Hindlimb muscle (tissue), 1 donor: Measurements from ENCODE around the gene PLCG1. TPM values are rescaled to one million over a fixed set of nuclear protein-coding genes. Genes with fewer than 3 reads are reported as not detected.

Experiments used
- DNase-seq: peaks from one replicate; pipeline ENCODE4 v3.0.0-alpha.2; 2013
- polyA plus RNA-seq: library from polyadenylated mRNA; unstranded; fragments of 120-200 nt; gene quantifications from one replicate; pipeline ENCODE4 v1.2.1, GENCODE V29; 2013; ENCODE audit not compliant: insufficient read length

Gene PLCG1
- polyA plus RNA-seq, 1 donor, result 88.7 TPM

DNA sequence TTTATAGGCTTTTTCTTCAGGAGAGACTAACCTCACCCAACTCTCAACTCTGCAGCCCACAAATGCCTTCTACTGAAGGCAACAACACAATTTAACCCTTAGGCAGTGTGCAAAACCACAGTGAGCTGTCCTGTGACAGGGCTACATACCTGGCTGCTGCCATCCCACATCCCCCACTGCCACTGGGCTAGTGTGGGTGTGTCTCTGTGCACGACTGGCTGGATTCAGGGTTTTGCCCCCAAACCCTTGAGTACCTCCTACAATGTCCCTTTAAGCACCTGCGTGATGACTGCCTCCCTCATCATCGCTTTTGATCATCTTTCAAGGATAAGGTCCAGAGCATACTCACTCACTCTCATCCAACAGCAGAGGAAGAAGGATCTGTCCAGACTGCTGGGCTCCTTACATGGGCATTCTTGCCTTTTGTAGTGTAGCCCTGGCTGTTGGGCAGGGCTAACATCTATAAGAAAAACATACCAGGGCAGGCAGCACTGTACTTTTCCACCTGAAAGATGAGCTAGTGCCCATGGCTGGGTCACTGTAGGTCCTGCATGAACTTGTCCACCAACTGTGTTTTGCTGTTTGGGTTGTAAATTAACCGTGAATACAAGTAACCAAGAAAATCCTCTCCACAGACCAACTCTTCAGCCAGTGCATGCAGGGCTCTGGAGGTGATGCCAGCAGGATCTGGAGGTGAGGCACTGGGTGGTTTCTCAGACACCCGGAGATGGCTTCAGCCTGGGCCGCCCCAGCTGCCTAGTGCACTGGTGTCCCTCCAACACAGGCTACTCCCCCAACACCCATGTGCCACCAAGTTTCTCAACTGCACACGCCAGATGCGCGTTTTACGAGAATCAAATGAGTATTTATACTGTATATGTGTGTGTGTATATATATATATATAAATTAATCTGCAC is 45.2 kb downstream of the PLCG1 start:
- no peak for DNase-seq

DNA sequence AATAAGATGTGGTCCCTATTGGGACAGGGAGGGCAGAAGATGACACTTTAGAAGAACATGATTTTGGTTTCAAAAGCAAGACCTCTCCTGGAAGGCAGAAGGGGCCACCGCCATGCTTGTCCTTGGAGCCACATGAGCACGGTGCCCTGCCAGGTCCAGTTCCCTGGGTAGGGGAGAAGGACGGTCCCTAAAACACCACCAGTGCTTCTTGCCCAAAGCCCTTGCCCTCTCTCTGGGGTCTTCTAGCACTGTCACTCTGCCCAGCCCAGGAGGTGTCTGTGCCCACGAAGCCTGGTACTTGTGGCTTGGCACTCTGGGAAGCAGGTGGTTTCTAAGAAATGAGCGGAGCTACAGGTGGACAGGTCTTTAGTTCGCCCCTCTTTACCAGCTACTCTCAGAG is 46.0 kb downstream of the PLCG1 start:
- DNase-seq, result no peak

DNA sequence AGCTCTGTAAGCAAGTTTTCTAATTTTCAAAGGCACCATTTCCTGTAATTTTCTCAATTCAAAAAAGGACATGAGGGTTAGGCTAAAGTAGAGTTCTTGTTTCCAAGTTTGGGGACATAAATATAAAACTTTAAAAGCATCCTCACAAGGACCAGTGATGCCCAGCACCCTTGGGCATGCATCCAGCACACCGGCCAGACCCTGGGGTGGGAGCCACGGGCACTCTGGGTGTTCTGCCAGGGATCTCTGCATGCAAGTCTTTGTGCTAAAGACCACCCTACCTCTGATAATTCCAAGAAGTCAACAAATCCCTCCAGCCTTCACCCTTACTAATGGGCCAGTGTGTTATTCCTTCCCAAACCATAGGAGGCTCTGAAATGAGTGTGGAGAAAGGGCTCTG is 46.5 kb downstream of the PLCG1 start:
- DNase-seq, result no peak

DNA sequence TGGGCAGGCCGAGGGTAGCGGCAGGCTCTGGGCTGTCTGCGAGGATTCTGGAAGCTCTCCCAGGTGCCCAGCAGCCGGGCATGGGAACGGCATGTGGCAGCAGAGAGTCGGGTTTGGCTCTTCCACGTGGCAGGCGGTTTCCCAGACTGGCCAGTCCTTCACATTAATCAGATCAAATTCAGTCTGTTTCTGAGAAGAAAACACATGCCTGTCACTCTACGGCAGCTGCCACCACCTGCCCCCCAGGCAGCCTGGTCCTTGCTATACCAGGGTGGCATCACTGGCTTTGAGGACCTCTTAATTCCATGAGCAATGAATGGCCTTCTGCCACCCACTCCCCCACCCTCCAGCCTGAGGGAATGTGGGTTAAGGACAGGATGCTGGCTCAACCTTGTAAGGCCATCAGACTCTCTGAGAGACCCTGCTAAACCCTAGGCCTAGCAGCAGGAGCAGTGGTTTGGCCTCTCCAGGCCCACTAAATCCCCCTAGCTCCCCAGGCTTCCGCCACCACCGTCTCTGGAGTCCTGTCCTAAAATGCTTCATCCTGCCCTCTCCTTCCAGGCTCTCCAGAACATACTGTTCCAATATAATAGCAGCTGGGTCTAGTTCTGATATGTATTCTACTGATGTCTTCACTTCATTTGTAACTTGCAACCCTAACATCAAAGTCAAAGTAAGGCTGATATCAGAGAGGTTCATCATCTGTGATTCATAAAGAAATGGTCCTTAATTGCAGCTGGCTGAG is 47.8 kb downstream of the PLCG1 start:
- no peak for DNase-seq

DNA sequence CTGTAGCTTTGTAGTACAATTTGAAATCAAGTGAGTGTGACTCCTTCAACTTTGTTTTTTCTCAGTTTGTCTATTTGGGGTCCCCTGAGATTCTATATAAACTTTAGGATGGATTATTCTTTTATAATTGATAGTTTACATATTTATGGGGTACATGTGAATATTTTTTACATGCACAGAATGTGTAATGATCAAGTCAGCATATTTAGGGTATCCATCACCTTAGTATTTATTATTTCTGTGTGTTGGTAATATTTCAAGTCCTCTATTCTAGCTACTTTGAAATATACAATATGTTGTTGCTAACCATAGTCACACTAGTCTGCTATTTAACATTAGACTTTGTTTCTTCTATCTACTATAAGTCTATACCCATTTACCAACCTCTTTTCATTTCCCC is 50.3 kb downstream of the PLCG1 start:
- DNase-seq, result no peak

DNA sequence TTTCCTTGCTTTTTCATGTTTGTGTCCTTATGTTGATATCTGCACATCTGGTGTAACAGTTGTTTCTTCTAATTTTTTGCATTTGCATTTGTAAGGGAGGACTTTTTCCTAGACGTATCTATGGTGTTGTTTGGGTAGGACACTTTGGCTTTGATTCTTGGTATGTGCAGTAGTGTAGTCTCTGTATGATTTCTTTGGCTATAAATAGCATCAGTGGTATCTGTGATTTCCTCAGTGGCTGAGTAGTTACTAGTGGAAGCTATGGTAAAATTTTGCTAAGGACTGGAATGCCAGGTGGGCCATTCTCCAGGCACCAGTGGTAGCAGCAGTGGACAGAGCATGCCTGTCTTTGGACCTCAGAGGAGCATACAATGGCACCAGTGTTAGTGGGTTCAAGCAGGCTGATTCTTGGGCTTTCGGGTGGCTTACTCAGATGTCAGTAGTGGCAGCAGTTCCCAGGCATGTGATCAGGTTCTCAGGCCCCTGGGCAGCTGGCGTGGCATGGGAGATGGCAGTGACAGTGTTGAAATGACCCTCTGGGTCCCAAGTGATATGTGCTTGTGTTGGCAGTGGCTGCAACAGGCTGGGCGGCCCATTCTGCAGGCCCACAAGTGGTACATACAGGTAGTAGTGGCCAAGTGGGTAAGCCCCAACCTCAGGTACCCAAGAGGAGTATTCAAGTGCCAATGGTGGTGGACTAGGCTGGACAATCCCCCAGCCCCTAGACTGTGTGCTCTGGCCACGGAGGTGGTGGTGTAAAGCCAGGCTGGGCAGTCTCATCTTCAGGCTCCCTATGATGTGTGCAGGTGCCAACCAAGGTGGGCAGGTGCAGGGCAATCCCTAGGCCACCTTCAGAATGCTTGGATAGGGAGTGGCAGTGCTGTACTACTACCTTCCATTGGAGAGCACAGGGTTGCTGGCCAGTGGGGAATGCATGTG is 54.5 kb downstream of the PLCG1 start:
- DNase-seq, result no peak

DNA sequence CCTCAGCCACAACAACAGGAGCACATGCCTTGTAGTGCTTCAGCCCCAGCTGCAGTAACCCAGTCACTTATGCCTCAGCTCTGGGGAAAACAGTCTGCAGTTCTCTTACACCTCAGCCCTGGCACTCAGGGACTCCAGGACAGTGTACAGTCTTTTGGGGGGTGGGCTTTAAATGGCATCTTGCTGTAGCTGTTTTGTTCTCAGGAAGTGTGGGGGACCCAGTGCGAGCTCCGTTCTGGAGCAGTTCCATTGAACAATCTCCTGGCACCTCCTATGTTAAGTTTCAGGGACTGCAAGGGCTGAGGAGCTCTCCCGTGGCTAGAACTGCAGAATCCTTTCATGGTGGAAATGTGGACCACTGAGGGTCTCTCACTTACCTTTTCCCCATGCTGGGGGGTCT is 55.2 kb downstream of the PLCG1 start:
- no peak for DNase-seq

DNA sequence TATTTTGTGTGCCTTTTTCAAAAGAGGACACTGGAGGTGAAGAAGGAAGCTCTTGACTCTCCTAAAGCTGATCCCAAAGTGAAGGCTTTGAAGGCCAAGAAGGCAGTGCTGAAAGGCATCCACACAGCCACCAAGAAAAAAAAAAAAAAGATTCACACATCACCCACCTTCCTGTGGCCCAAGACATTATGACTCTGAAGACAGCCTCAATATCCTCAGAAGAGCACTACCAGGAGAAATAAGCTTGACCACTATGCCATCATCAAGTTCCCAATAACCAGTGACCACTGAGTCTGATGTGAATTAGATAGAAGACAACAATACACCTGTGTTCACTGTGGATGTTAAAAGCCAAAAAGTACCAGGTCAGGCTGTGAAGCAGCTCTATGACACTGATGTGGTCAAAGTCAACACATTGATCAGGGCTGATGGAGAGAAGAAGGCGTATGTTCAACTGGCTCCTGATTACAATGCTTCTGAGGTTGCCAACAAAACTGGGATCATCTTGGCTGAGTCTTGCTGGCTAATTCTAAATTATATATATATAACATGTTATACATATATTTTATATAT is 59.4 kb downstream of the PLCG1 start:
- no peak for DNase-seq

DNA sequence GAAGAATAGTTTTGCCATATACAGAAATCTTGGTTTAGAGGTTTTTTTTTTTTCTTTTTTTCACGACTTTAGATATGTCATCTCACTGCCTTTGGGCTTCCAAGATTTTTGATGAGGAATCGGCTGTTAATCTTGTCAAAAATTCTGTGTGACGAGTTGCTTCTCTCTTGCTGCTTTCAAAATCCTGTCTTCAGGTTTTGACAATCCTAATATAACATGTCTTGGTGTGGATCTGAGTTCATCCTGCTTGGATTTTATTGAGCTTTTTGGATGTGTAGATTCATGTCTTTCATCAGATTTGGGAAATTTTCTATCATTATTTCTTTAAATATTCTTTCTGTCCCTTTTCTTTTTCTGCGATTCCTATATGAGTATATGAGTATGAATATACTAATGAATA is 61.1 kb downstream of the PLCG1 start:
- no peak for DNase-seq

DNA sequence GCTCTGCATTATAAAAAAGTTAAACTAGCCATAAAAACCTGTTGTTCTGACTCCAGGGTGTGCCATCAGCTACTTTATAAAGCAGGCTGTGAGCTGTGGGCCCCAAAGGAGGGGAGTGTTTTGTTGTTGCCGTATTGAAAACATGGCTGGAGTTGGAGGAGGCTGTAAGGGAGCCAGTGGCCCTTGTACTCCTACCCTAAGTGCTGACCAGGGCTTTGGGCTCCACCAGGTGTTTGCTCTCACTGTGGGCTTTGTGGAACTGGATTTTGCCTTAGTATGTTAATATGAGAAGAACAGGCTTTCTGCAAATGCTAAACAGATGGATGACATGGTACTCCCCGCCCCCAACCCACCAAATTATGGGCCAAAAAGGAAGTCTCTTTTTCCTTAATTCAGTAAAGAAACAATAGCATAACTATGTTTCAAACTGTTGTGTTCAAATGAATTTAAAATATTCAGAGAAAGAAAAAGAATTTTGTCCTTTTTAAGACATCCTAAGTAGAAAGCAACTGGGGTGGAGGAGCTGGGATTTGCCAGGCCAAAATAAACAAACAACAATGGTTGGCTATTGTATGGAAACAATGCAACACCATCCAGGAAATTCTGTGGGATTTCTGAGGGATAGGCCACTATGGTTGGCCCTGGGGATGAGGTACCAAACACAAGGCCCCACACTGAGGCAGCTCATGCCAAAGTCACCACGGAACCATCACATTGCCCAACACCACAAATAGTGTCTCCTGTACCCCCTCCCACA is 63.3 kb downstream of the PLCG1 start:
- no peak for DNase-seq

DNA sequence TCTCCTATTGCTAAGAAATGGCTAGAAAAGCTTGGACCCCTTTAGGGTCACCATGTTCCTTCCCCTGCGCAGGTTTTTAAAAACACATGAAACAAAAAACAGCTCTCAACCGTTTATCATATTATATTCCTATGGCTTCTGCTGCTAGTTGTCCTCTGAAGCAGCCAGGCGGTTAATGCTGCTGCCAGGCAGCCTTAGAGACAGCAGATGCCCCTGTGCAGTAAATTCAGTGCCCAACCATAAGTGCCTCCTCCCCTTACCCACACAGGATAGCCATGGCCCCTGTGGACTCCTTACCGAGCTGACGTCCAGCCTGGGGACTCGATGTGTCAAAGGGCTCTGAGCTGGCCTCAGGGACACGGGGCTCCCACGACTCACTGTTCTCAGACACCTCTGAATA is 64.4 kb downstream of the PLCG1 start:
- DNase-seq, result no peak

DNA sequence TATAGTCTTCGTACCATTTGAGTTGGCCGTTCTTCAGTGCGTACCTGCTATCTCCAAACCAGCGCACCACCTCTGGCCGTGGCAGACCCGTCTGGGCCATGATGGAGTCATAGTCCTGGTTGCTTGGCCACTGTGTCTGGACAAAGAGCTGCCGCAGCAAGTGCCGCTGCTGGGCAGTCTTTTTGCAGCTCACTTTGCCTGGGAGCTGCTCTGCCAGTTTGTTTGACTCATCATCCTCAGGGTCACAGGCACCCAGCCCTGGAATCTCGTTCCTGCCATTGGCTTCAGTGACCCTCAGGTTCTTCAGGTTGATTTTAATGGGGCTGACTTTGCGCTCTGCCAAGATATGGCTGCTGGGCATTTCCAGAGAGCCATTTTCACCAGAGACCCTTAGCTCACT is 65.1 kb downstream of the PLCG1 start:
- DNase-seq, result no peak

DNA sequence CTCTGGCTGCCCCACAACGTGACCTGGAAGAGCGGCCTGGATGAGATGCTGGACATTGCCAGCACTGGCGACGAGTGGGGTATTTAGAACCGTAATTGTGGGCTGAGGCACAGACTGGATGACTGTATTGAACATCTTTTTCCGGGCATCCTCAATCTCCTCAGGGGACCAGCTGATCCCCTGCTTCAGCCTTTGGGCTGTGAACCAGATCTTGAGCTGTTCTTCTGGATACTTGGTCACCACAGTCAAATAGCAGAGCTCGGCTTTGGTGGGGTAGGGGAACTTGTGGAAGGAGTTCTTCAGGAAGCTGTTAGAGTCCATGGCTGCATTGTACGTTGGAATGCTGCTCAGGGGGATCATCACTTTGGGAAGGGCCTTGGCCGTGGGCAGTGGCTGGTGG is 66.3 kb downstream of the PLCG1 start:
- no peak for DNase-seq

DNA sequence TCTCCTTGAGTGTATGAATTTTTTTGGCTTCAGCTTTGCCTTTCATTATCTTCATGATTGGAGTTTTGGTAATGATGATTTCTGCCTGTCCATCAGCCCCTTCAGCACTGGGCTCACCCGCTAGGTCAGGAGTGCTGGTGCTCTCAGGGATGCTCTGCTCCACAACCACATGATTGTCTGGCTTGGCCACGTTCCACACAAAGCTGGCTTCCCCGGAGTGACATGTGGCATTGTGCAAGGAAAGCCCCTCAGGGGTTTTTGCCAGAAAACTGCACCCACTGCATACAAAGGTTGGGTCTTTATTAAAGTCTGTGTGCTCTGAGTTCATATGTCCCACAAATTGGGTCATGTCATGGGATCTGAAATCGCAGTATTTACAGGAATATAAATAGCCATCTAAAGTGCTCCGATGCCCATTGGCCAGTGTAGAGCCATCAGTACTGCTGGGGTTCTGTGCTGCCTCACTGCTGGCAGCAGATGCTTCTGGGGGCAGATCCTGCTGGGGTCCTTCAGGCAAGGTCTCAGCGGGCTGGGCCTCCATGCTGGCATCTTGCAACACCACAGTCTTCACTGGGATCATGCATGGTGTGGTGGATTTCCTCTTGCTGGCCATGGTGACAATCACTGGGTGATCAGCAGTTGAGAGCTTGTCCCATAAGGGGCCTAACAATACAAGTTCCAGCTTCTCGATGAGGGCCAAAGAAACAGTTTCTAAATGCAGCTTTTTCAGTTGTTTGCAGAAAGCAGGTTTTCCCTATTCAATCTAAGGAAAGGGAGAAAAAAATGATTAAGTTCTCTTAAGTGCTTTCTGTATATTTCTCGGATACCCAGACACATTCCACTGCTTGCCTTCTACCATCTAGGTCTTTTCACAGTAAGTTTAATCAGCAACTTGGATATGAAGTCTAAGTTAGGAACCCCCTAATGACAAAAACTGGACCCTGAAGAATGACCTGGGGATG is 67.2 kb downstream of the PLCG1 start:
- DNase-seq, result no peak

DNA sequence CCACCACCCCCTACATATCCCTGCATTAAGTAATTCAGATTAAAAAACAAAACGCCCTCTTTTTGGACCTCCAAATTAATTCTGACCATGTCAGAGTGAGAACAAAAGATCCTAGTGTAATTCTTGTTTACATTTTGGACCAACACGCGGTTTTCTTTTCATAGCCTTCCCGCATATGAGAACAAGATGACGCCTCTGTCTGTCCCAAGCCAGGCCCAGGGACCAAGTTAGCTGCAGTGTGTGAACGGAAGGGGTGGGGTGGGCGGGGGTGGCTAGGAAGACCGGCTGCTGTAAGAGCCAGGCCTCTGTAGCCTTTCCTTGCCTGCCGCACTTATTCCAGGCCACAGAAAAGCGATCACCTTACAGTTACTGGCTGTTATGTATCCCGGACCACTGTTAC is 68.0 kb downstream of the PLCG1 start:
- DNase-seq, result no peak

DNA sequence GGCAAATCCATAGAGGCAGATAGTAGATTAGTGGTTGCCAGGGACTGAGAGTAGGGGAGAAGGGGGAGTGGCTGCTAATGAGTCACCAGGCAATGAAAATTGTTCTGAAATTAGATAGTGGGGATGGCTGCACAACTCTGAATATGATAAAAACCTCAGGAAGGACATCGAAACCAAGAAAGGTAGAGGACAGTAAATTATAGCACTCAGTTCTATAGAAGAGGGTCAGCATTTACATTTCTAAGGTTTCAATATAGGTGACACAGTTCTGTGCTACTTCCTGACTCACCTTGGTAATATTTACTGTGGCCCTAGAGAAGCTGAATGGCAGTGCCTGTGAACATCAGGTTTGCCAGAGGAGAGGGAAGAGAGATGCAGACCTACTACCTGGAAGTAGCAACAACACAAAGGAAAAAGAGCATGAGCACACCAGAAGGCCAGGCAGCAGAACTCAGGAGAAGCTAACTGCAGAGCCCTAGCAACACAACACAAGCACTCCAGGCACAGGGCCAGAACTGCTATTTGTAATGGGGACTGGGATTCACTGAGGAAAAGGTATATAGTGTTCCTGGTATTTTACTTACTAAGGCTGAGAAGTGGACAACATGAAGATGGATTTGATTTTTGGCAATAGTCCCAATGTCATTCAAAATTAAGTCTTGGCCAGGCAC is 75.9 kb downstream of the PLCG1 start:
- DNase-seq, result no peak

DNA sequence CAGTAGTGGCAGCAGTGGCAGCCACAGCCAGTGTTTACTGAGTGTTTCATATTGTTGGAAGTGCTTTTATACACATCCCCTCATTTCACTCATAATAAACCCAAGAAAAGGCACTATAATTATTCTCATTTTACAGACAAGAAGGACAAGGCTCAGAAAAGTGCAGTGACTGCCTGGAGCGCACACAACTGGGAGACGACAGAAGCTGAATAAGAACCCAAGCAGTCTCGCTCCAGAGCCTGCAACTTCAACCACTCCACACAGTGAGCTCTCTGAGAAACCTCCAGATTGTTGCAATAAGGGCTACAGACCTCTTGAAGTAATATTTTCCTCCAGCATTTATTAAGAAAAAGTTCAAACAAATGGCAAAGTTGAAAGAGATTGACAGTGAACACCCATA is 76.9 kb downstream of the PLCG1 start:
- DNase-seq, result no peak

DNA sequence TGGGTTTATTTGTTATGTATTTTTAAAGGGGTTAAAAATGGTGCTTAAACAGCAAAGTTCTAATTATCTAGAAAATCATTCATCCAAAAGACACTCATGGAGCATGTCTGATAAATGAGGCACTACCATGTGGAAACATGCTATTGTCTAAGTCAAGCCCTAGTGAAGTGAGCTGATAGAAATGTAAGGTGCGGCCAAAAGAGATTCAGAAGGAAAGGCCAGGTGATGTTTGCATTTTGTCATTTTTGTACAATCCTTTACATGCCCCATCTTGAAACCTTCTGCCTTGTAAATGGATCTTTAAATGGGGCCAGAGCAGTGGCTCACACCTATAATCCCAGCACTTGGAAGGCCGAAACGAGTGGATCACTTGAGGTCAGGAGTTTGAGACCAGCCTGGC is 77.3 kb downstream of the PLCG1 start:
- DNase-seq, result no peak

DNA sequence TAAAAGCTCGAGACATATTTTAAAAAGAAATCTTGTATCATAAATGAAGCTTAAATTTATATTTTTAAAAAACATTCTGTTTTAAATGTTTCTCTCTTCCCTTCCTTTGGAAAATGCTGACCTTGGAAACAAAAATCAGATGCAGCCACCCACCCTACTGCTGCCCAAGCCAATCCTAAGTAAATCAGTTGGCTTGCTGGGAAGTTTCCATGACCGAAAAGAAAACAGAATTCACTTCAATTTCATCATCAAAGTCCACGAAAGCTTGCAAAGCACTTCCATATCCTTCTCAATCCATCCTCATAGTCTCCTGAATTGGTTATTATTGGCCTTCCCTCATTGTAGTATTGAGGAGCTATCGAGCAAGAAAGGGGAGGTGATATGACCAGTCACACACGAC is 80.1 kb downstream of the PLCG1 start:
- DNase-seq, result no peak

DNA sequence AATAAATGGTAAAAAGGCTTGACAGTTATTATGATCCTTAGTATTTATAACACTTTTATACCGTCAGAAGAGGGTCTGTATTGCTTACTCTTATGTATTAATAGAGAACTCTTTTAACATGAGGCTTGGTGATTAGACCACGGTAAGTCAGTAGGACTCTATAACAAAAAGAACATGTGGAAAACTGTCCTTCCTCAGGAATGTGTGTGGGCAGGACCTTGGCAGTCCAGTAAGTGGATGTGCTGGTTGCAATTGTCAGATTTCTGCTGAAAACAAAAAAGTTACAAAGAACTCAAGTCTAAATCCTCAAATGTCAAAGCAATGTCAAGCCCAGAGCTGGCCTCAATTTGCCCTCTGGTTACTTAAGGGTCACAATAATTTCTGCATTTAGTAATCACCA is 81.1 kb downstream of the PLCG1 start:
- DNase-seq, result no peak
